GM12864 (cell line): ENCODE data around the gene ATP4B.
"Not testable (repeated sequence)": the region's sequence is repeated elsewhere in the genome, so short reads cannot be mapped to it uniquely, and the experiment has no call there.

ENCODE experiments used
- DNase-seq: peaks from one replicate; pipeline ENCODE4 v3.0.0-alpha.2; 2011; ENCODE audit warnings: low read depth
- H3K4me3 ChIP-seq: 2 replicates; pipeline ENCODE4 v1.5.1; 2011; ENCODE audit warnings: mild to moderate bottlenecking, low read depth, low read length, control low read depth
- CTCF ChIP-seq: IDR thresholded peaks from 2 replicates; pipeline ENCODE4 v1.5.1; 2011; ENCODE audit warnings: low read depth, mild to moderate bottlenecking, moderate library complexity, low read length, control low read depth, inconsistent platforms; ENCODE audit errors: missing control alignments

Gene ATP4B

GRCh38 chr13:113629866-113630265 is 28.1 kb downstream of the ATP4B start:
- H3K4me3 ChIP-seq = no peak overlapping the region
- no peak for DNase-seq
- no peak for TF ChIP-seq CTCF

- no peak overlapping the region for H3K4me3 ChIP-seq
- TF ChIP-seq CTCF = no peak
- DNase-seq = no peak
These were observed 29.4 kb downstream of the ATP4B start for GRCh38 chr13:113628291-113629270.

GRCh38 chr13:113627136-113627535 is 30.9 kb downstream of the ATP4B start:
- H3K4me3 ChIP-seq = no peak overlapping the region
- no peak for TF ChIP-seq CTCF
- DNase-seq = no peak

- DNase-seq = no peak
- no peak overlapping the region for H3K4me3 ChIP-seq
- no peak for TF ChIP-seq CTCF
These were observed 31.9 kb downstream of the ATP4B start for GRCh38 chr13:113625965-113626721.

GRCh38 chr13:113624640-113625304 is 33.2 kb downstream of the ATP4B start:
- H3K4me3 ChIP-seq, DNase-seq: not testable (repeated sequence)

- TF ChIP-seq CTCF = no peak
- H3K4me3 ChIP-seq = no peak overlapping the region
- DNase-seq = no peak
These were observed 33.8 kb downstream of the ATP4B start for GRCh38 chr13:113624235-113624587.
